Body of pancreas (tissue), 4 donors: ENCODE results near the gene SGMS1. TPM values are rescaled to one million over a fixed set of nuclear protein-coding genes. Genes with fewer than 3 reads are reported as not detected.
"Not testable (repeated sequence)": the region's sequence is repeated elsewhere in the genome, so short reads cannot be mapped to it uniquely, and the experiment has no call there.

Experiments
- ATAC-seq: fragments of 150-250 bp; one replicate; pipeline ENCODE4 v1.9.1; 2016
- DNase-seq, 4 donors: peaks; one replicate each; pipeline ENCODE4 v3.0.0-alpha.2; 2019
- H3K27ac ChIP-seq, 4 donors: fragments of 200-600 bp; sonication (generic); 1 replicate in 3 of 4; 2 replicates in 1 of 4; pipeline versions ENCODE4 v1.5.1 to v1.6.1; 2016 to 2019; ENCODE audit warnings: mild to moderate bottlenecking in 1 of 4, mixed read lengths in 1 of 4, moderate library complexity in 1 of 4
- H3K27me3 ChIP-seq, 2 donors: fragments of 200-600 bp; sonication (generic); one replicate each; pipeline ENCODE4 v1.6.0; 2016; ENCODE audit warnings: mild to moderate bottlenecking in 1 of 2
- H3K36me3 ChIP-seq, 2 donors: fragments of 200-600 bp; sonication (generic); replicated peaks in 1 of 2; 2 replicates each; pipeline ENCODE4 v1.5.1; 2016; ENCODE audit warnings: low read depth in 2 of 2; ENCODE audit not compliant: insufficient read depth in 1 of 2
- H3K4me1 ChIP-seq: fragments of 200-600 bp; sonication (generic); one replicate; pipeline ENCODE4 v1.6.0; 2016
- H3K4me3 ChIP-seq, 2 donors: fragments of 200-600 bp; sonication (generic); 1 replicate in 1 of 2; 2 replicates in 1 of 2; pipeline ENCODE4 v1.5.1; 2016 to 2019
- H3K9me3 ChIP-seq, 3 donors: fragments of 200-600 bp; sonication (generic); 1 replicate in 2 of 3; 2 replicates in 1 of 3; pipeline ENCODE4 v1.5.1; 2016
- POLR2A ChIP-seq, 3 donors: fragments of 450-650 bp; IDR thresholded peaks; one replicate each; pipeline ENCODE4 v1.6.1; 2016; ENCODE audit warnings: antibody characterized with exemption in 3 of 3, mild to moderate bottlenecking in 2 of 3
- WGBS, 2 donors: methylation state at CpG; one replicate each; pipeline ENCODE4 v1.1.5; 2017; 5-methylcytosine and 5-hydroxymethylcytosine counted together
- intact Hi-C: fragments of 100-400 bp; cut with DNase I; formaldehyde crosslinking; loops from one replicate; pipeline ENCODE4 v1.15.1; 2023
- total RNA-seq, 2 donors: library from RNA; depleted of rRNA; stranded (reverse); fragments of >200 nt; gene quantifications; one replicate each; pipeline ENCODE4 v1.1.0, GENCODE V29; 2016
- TF ChIP-seq, protein P1 (sequence below), 7 experiments: fragments of 450-650 bp in 4 of 7; fragments of 200-600 bp in 3 of 7; sonication (generic) in 3 of 7; IDR thresholded peaks; one replicate each; pipeline ENCODE4 v1.5.1; 2016 to 2019; ENCODE audit warnings: antibody characterized with exemption in 7 of 7

SGMS1 gene
- total RNA-seq, 2 donors from 2014 or later, result 46.2 to 68.9 TPM

DNA sequence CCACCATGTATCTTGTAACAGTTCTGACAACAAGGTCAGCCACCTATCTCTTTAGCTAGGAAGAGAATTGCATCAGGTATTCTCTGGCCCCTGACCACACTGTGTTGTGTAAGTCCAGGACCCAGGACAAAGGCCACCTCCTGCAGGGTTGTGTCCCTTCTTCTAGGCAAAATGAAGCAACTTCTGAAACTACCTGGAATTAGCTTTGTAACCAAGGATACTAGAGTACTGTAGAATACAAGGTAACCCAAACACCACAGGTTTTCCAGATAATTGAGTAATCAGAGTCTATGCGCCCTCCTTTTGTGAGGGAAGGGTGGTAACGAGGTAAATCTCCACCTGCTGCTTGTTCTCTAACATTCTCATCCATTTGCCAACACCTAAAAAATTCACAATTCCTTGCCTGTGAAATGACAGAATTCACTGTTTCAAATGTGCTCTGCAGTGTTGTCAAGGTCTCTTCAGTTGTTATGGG lies 51.7 kb downstream of the SGMS1 start:
- Histone ChIP-seq H3K4me1 (peaks cover 44% of the 10 kb centered on the region), H3K4me3 (no peak overlapping the region), H3K9me3 (no peaks in the 10 kb centered on the region), H3K36me3 (no peaks in the 10 kb centered on the region), H3K27ac (peak overlapping the region in 2 of 4 donors; percentile 26 to 43), H3K27me3 (no peaks in the 10 kb centered on the region)
- DNase-seq (no peak), ATAC-seq (peak; percentile 75)
- no peak for TF ChIP-seq POLR2A (IDR thresholded peaks at IDR 0.05)
- TF ChIP-seq, protein P1, sequence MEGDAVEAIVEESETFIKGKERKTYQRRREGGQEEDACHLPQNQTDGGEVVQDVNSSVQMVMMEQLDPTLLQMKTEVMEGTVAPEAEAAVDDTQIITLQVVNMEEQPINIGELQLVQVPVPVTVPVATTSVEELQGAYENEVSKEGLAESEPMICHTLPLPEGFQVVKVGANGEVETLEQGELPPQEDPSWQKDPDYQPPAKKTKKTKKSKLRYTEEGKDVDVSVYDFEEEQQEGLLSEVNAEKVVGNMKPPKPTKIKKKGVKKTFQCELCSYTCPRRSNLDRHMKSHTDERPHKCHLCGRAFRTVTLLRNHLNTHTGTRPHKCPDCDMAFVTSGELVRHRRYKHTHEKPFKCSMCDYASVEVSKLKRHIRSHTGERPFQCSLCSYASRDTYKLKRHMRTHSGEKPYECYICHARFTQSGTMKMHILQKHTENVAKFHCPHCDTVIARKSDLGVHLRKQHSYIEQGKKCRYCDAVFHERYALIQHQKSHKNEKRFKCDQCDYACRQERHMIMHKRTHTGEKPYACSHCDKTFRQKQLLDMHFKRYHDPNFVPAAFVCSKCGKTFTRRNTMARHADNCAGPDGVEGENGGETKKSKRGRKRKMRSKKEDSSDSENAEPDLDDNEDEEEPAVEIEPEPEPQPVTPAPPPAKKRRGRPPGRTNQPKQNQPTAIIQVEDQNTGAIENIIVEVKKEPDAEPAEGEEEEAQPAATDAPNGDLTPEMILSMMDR (IDR thresholded peaks at IDR 0.05), result no peak
- 41 to 59% methylated on average over 2 of the region's 2 CpGs for WGBS, 2 donors
- intact Hi-C loops, result no loop called here

DNA sequence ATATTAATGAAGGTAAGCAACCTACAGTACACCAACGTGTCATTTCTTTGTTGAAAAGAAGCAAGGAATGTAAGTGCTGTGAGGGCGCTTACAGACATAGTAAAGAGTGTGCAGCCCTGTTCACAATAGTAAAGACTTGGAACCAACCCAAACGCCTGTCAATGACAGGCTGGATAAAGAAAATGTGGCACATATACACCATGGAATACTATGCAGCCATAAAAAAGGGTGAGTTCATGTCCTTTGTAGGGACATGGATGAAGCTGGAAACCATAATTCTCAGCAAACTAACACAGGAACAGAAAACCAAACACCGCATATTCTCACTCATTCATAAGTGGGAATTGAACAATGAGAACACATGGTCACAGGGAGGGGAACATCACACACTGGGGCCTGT lies 55.0 kb downstream of the SGMS1 start:
- DNase-seq, intact Hi-C loops, H3K27me3 ChIP-seq, H3K4me3 ChIP-seq, H3K27ac ChIP-seq, H3K36me3 ChIP-seq, ATAC-seq, H3K9me3 ChIP-seq: not testable (repeated sequence)
- 94 to 96% methylated on average over 4 of the region's 4 CpGs for WGBS, 2 donors
- peaks cover 50% of the 10 kb centered on the region for H3K4me1 ChIP-seq

DNA sequence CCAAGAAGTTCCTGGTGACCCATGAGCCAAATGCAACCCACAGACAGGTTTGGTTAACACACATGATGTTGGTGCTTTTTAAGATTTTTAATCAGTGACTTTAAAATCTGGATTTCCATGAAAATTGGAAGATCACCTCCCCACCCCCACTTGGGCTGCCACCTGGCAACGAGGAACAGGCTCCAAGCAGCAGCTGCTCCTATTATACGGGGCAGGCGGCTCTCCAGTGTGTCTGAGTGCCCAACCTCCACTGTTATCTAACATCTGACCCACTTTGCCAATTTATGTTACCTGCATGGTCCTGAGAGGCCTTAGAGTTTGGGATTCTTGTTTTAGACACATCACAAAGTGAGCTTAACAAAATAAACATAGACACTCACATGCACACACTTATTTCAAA lies 56.4 kb downstream of the SGMS1 start:
- Histone ChIP-seq H3K27ac (peak overlapping the region in 1 of 4 donors; percentile 35), H3K36me3 (no peaks in the 10 kb centered on the region), H3K9me3 (no peaks in the 10 kb centered on the region), H3K4me3 (no peak overlapping the region), H3K27me3 (no peaks in the 10 kb centered on the region), H3K4me1 (peaks cover 46% of the 10 kb centered on the region)
- 18 to 19% methylated on average over 3 of the region's 3 CpGs for WGBS, 2 donors
- TF ChIP-seq, protein P1 (IDR thresholded peaks at IDR 0.05), result no peak
- no peak for TF ChIP-seq POLR2A (IDR thresholded peaks at IDR 0.05)
- intact Hi-C loops, result no loop called here
- DNase-seq (peak; percentile 51 to 78 (median 64)), ATAC-seq (peak; percentile 61)

DNA sequence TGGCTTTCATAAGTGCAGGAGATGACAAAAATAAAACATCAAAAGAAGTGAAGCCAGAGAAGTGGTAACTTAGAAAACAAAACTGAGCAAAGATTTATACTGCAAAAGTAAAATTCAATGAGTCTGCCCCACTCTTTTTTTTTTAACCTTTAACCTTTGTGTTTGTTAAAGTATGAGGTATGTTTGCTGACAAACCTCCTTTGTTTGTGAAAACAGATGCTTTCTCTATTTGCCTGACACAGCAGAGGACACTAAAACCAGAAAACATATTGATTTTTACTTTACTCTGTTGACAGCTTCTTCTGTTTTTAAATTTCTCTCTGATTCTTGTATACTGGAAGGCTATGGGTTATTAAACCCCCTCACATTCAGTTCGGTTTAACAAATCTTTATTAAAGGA lies 57.6 kb downstream of the SGMS1 start:
- no peak for ATAC-seq
- intact Hi-C loops, result no loop called here
- 0 to 28% methylated on average over 1 of the region's 1 CpG for WGBS, 2 donors
- no peaks in the 10 kb centered on the region for H3K36me3 ChIP-seq
- TF ChIP-seq POLR2A (IDR thresholded peaks at IDR 0.05), result no peak
- TF ChIP-seq, protein P1 (IDR thresholded peaks at IDR 0.05), result no peak
- peaks cover 49% of the 10 kb centered on the region for H3K4me1 ChIP-seq
- no peak overlapping the region for H3K27ac ChIP-seq
- no peak for DNase-seq
- no peaks in the 10 kb centered on the region for H3K9me3 ChIP-seq
- no peak overlapping the region for H3K4me3 ChIP-seq
- no peaks in the 10 kb centered on the region for H3K27me3 ChIP-seq

DNA sequence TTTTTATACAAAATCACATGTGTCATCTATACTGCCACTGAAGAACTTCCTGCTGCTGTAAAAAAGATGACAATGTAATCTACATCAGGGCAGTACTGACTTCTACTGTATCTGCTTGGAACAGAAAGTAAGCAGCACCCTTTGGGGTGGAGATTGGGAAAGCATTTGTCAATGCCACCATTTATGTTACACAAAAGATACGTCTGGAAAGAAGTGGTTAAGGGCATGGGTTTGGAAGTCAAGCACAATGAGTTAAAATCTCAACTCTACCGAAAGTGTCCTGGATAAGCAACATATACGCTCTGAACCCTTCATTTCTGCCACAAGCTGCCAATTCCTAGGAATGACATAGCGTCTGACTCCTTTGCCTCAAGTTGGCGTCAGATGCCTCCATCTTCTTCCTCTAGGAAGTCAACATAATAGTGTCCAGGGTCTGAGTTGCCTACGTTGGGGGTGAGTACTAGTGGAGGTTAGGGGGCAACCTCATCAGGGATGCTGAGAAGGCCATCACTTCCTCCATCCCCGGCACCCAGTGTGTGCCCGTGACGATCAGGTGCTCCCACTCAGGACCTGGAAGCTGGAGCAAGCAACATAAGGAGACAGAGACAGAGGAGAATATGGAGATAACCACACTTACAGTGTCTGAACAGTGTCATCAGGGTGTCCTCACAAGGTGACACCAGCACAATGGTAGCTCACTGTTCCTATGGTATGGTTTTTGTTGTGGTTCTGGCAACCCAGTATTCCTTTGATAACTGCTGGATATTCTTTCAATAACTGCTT lies 58.3 kb downstream of the SGMS1 start:
- Histone ChIP-seq H3K4me1 (peaks cover 54% of the 10 kb centered on the region), H3K27ac (no peak overlapping the region), H3K27me3 (no peaks in the 10 kb centered on the region), H3K9me3 (no peaks in the 10 kb centered on the region), H3K4me3 (no peak overlapping the region), H3K36me3 (no peaks in the 10 kb centered on the region)
- WGBS, 2 donors, result 90 to 91% methylated on average over 9 of the region's 9 CpGs
- intact Hi-C loops, result no loop called here
- ATAC-seq (no peak), DNase-seq (no peak)
- TF ChIP-seq POLR2A (IDR thresholded peaks at IDR 0.05), result no peak
- TF ChIP-seq, protein P1 (IDR thresholded peaks at IDR 0.05), result no peak
